GM18520 (cell line): ENCODE data around the gene PCDHA3.
"Not testable (repeated sequence)": the region's sequence is repeated elsewhere in the genome, so short reads cannot be mapped to it uniquely, and the experiment has no call there.

Source experiments
- ATAC-seq: cut with Tn5 transposase; IDR thresholded peaks from one replicate; pipeline ENCODE4 v1.9.1; 2021; ENCODE audit not compliant: unreplicated experiment

PCDHA3 gene

DNA sequence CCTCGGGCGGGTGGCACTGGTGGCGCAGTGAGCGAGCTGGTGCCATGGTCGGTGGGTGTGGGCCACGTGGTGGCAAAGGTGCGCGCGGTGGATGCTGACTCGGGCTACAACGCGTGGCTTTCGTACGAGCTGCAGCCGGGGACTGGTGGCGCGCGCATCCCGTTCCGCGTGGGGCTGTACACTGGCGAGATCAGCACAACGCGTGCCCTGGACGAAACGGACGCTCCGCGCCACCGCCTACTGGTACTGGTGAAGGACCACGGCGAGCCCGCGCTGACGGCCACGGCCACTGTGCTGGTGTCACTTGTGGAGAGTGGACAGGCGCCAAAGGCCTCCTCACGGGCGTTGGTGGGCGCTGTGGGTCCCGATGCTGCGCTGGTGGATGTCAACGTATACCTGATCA lies 8.0 kb downstream of the PCDHA3 start:
- ATAC-seq = no peak

DNA sequence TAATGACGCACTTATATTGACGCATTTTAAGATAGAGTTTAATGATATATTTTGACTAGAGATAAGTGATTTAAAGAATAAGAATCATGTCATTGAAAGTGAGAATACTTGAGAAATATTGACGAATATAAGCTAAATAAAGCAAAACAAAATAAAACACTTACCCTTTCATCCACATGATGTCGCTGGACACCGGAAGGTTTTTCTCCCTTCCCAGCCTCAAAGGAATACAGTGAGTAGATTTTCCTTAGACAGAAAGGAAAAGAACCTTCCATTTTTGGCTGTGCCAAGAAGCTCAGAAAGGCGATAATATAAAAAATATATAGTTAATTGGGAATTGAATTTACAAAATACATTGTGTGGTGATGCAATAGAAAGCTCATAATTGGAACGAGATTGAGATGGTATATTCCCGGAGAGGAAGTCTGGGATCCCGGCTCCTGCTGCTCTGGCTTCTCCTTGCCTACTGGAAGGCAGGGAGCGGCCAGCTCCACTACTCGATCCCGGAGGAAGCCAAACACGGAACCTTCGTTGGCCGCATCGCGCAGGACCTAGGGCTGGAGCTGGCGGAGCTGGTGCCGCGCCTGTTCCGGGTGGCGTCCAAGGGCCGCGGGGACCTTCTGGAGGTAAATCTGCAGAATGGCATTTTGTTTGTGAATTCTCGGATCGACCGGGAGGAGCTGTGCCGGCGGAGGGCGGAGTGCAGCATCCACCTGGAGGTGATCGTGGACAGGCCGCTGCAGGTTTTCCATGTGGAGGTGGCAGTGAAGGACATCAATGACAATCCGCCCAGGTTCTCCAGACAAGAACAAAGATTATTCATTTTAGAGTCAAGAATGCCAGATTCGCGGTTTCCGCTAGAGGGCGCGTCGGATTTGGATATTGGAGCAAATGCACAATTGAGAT lies 20.8 kb downstream of the PCDHA3 start, which contains the start of gene PCDHA5:
TSS of gene PCDHA5 (plus strand) at position 239 of the 906 bp plus-strand sequence.
- ATAC-seq = no peak

DNA sequence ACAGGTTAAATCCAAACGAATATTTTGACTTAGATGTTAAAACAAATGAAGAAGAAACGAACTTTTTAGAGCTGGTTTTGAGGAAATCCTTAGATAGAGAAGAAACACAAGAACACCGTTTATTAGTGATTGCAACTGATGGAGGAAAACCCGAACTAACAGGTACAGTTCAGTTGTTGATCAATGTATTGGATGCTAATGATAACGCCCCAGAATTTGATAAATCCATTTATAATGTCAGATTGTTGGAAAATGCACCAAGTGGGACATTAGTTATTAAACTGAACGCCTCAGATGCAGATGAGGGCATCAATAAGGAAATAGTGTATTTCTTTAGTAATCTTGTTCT lies 21.4 kb downstream of the PCDHA3 start:
- no peak for ATAC-seq

DNA sequence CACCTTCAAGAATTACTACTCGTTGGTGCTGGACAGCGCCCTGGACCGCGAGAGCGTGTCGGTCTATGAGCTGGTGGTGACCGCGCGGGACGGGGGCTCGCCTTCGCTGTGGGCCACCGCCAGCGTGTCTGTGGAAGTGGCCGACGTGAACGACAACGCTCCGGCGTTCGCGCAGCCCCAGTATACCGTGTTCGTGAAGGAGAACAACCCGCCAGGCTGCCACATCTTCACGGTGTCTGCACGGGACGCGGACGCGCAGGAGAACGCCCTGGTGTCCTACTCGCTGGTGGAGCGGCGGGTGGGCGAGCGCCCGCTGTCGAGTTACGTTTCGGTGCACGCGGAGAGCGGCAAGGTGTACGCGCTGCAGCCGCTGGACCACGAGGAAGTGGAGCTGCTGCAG lies 22.1 kb downstream of the PCDHA3 start:
- ATAC-seq = not testable (repeated sequence)

DNA sequence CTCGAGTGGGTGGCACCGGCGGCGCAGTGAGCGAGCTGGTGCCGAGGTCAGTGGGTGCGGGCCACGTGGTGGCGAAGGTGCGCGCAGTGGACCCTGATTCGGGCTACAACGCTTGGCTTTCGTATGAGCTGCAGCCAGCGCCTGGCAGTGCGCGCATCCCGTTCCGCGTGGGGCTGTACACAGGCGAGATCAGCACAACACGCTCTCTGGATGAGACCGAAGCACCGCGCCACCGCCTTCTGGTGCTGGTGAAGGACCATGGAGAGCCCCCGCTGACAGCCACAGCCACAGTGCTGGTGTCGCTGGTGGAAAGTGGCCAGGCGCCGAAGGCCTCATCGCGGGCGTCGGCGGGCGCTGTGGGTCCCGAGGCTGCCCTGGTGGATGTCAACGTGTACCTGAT lies 22.6 kb downstream of the PCDHA3 start:
- ATAC-seq = no peak

DNA sequence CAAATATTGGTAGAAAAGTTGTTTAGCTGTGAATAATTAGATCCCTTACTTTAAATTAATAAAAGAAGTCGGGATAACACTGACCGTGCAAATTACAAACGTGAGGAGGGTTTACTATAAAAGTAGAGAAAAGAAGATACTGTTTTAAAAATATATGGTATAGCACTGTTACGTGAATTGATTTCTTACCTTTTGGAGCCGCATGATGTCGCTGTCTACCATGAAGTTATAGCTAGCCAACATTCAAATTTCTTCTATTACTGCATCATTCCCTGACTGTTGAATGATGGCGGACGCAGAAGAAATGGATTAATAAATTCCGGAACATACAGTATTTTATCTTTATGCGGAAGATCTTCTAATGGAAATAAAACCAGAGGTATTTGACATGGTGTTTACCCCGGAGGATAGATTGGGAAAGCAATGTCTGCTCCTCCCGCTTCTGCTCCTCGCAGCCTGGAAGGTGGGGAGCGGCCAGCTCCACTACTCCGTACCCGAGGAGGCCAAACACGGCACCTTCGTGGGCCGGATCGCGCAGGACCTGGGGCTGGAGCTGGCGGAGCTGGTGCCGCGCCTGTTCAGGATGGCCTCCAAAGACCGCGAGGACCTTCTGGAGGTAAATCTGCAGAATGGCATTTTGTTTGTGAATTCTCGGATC lies 27.0 kb downstream of the PCDHA3 start, which contains the start of gene PCDHA6:
TSS of gene PCDHA6 (plus strand) at position 257 of the 658 bp plus-strand sequence. CDS start at position 389, 132 bp downstream.
- ATAC-seq = no peak

DNA sequence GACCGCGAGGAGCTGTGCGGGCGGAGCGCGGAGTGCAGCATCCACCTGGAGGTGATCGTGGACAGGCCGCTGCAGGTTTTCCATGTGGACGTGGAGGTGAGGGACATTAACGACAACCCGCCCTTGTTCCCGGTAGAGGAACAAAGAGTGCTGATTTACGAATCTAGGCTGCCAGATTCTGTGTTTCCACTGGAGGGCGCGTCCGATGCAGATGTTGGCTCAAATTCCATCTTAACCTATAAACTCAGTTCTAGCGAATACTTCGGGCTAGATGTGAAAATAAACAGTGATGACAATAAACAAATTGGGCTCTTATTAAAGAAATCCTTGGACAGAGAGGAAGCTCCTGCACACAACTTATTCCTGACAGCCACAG lies 27.5 kb downstream of the PCDHA3 start:
- ATAC-seq = no peak

DNA sequence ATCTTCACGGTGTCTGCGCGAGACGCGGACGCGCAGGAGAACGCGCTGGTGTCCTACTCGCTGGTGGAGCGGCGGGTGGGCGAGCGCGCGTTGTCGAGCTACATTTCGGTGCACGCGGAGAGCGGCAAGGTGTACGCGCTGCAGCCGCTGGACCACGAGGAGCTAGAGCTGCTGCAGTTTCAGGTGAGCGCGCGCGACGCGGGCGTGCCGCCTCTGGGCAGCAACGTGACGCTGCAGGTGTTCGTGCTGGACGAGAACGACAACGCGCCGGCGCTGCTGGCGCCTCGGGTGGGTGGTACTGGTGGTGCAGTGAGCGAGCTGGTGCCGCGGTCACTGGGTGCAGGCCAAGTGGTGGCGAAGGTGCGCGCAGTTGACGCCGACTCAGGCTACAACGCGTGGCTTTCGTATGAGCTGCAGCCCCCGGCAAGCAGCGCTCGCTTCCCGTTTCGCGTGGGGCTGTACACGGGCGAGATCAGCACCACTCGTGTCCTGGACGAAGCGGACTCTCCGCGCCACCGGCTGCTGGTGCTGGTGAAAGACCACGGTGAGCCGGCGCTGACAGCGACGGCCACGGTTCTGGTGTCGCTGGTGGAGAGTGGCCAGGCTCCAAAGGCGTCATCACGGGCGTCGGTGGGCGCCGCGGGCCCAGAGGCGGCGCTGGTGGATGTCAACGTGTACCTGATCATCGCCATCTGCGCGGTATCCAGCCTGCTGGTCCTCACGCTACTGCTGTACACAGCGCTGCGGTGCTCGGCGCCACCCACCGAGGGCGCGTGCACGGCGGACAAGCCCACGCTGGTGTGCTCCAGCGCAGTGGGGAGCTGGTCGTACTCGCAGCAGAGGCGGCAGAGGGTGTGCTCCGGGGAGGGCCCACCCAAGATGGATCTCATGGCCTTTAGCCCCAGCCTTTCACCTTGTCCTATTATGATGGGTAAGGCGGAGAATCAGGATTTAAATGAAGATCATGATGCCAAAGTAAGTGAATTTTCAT lies 28.9 kb downstream of the PCDHA3 start:
- not testable (repeated sequence) for ATAC-seq

DNA sequence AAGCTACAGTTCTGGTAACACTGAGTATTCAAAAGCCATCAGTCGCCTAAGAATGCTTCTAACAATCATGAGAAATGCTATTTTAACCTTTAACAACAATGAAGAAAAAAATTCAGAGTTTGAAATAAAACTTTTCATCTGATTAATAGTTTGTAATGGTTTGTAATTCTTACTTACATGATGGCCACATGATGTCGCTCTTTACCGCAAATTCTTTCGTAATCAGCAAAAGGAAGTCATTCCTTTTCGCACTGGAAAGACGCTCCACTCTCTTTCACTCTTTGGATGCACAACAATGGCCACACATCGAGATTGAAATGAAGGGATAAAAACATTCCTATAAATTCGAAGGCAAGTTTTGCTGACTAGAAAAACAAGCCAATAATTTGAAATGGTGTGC lies 33.1 kb downstream of the PCDHA3 start, which contains the start of gene PCDHA7:
TSS of gene PCDHA7 (plus strand) at position 277 of the 400 bp plus-strand sequence. CDS start at position 392, 115 bp downstream.
- ATAC-seq = no peak

DNA sequence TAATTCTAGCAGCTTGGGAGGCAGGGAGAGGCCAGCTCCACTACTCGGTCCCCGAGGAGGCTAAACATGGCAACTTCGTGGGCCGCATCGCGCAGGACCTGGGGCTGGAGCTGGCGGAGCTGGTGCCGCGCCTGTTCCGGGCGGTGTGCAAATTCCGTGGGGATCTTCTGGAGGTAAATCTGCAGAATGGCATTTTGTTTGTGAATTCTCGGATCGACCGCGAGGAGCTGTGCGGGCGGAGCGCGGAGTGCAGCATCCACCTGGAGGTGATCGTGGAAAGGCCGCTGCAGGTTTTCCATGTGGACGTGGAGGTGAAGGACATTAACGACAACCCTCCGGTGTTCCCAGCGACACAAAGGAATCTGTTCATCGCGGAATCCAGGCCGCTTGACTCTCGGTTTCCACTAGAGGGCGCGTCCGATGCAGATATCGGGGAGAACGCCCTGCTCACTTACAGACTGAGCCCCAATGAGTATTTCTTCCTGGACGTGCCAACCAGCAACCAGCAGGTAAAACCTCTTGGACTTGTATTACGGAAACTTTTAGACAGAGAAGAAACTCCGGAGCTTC lies 33.7 kb downstream of the PCDHA3 start:
- not testable (repeated sequence) for ATAC-seq

DNA sequence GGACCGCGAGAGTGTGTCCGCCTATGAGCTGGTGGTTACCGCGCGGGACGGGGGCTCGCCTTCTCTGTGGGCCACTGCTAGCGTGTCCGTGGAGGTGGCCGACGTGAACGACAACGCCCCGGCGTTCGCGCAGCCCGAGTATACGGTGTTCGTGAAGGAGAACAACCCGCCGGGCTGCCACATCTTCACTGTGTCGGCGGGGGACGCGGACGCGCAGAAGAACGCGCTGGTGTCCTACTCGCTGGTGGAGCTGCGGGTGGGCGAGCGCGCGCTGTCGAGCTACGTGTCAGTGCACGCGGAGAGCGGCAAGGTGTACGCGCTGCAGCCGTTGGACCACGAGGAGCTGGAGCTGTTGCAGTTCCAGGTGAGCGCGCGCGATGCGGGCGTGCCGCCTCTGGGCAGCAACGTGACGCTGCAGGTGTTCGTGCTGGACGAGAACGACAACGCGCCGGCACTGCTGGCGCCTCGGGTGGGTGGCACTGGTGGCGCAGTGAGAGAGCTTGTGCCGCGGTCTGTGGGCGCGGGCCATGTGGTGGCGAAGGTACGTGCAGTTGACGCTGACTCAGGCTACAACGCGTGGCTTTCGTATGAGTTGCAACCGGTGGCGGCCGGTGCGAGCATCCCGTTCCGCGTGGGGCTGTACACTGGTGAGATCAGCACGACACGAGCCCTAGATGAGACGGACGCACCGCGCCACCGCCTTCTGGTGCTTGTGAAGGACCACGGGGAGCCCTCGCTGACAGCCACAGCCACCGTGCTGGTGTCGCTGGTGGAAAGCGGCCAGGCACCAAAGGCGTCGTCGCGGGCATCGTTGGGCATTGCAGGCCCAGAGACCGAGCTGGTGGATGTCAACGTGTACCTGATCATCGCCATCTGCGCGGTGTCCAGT lies 35.0 kb downstream of the PCDHA3 start:
- no peak for ATAC-seq

DNA sequence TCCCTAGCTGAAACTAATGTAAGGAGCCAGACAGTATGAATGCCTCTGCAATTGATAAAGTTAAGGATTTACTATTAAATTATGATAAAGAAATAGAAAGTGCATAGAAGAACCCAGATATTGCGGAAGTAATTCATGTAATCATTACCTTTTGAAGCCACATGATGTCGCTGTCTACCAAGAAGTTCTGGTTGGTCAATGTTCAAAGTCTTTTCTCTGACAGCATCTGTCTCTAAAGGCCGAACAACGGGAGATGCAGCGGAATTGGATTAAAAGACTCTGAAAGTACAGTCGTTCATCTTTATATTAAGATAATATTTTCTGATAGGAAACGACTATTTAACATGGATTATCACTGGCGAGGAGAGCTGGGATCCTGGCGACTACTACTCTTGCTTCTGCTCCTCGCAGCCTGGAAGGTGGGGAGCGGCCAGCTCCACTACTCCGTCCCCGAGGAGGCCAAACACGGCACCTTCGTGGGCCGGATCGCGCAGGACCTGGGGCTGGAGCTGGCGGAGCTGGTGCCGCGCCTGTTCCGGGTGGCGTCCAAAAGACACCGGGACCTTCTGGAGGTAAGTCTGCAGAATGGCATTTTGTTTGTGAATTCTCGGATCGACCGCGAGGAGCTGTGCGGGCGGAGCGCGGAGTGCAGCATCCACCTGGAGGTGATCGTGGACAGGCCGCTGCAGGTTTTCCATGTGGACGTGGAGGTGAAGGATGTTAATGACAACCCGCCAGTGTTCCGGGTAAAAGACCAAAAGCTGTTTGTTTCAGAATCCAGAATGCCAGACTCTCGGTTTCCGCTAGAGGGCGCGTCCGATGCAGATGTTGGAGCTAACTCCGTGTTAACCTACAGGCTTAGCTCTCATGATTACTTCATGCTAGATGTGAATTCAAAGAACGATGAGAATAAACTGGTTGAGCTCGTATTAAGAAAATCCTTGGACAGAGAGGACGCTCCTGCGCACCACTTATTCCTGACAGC lies 40.4 kb downstream of the PCDHA3 start, which contains the start of gene PCDHA8:
TSS of gene PCDHA8 (plus strand) at position 210 of the 985 bp plus-strand sequence. CDS start at position 345, 135 bp downstream.
- ATAC-seq = no peak

DNA sequence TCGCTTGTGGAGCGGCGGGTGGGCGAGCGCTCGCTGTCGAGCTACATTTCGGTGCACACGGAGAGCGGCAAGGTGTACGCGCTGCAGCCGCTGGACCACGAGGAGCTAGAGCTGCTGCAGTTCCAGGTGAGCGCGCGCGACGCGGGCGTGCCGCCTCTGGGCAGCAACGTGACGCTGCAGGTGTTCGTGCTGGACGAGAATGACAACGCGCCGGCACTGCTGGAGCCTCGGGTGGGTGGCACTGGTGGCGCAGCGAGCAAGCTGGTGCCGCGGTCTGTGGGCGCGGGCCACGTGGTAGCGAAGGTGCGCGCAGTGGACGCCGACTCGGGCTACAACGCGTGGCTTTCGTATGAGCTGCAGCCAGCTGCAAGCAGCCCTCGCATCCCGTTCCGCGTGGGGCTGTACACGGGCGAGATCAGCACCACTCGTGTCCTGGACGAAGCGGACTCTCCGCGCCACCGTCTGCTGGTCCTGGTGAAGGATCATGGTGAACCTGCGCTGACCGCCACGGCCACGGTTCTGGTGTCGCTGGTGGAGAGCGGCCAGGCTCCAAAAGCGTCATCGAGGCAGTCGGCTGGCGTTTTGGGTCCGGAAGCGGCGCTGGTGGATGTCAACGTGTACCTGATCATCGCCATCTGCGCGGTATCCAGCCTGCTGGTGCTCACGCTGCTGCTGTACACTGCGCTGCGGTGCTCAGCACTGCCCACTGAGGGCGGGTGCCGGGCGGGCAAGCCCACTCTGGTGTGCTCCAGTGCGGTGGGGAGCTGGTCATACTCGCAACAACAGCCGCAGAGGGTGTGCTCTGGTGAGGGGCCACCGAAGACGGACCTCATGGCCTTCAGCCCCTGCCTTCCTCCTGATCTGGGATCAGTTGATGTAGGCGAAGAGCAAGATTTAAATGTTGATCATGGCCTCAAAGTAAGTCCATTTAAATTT lies 42.2 kb downstream of the PCDHA3 start:
- no peak for ATAC-seq

DNA sequence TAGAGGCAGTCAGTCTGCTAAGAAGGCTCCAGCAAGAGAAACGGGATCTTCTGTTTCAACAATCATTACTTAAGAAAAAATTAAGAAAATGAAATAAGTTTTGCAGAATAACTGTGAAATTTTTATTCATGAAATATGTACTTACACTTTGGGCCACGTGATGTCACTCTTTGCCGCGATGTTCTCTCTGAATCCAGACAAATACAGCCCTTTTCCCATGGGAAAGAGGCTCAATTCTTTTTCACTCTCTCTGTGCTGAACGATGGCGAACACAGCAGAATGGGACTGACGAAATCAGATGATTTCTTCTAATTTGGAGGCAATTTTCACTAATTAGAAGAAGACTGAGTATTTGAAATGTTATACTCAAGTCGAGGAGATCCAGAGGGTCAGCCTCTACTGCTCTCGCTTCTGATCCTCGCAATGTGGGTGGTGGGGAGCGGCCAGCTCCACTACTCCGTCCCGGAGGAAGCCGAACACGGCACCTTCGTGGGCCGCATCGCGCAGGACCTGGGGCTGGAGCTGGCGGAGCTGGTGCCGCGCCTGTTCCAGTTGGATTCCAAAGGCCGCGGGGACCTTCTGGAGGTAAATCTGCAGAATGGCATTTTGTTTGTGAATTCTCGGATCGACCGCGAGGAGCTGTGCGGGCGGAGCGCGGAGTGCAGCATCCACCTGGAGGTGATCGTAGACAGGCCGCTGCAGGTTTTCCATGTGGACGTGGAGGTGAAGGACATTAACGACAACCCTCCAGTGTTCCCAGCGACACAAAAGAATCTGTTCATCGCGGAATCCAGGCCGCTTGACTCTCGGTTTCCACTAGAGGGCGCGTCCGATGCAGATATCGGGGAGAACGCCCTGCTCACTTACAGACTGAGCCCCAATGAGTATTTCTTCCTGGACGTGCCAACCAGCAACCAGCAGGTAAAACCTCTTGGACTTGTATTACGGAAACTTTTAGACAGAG lies 47.6 kb downstream of the PCDHA3 start, which contains the start of gene PCDHA9:
TSS of gene PCDHA9 (plus strand) at position 244 of the 964 bp plus-strand sequence. CDS start at position 358, 114 bp downstream.
- ATAC-seq = not testable (repeated sequence)

DNA sequence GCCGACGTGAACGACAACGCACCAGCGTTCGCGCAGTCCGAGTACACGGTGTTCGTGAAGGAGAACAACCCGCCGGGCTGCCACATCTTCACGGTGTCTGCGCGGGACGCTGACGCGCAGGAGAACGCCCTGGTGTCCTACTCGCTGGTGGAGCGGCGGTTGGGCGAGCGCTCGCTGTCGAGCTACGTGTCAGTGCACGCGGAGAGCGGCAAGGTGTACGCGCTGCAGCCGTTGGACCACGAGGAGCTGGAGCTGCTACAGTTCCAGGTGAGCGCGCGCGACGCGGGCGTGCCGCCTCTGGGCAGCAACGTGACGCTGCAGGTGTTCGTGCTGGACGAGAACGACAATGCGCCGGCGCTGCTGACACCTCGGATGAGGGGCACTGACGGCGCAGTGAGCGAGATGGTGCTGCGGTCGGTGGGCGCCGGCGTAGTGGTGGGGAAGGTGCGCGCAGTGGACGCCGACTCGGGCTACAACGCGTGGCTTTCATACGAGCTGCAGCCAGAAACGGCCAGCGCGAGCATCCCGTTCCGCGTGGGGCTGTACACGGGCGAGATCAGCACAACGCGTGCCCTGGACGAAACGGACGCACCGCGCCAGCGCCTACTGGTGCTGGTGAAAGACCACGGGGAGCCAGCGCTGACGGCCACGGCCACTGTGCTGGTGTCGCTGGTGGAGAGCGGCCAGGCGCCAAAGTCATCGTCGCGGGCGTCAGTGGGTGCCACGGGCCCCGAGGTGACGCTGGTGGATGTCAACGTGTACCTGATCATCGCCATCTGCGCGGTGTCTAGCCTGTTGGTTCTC lies 49.2 kb downstream of the PCDHA3 start:
- not testable (repeated sequence) for ATAC-seq
